Subcutaneous preadipocyte (primary cell): ENCODE data around the gene GUCA1A. TPM values are rescaled to one million over a fixed set of nuclear protein-coding genes. Genes with fewer than 3 reads are reported as not detected.

ENCODE experiments used
- total RNA-seq: library from RNA; depleted of rRNA; stranded (reverse); fragments of >200 nt; gene quantifications from 2 replicates; pipeline ENCODE4 v1.2.3, GENCODE V29; 2012

The GUCA1A gene
- not detected in 2 replicates for total RNA-seq

GRCh38 chr6:42173101-42173500, at the start of gene GUCA1A:
GUCA1A (plus strand) TSS chr6:42173364; CDS start chr6:42173614, 250 bp downstream.

GRCh38 chr6:42142118-42142835, 30.9 kb upstream of the GUCA1A start, which contains the start of gene C6orf132:
C6orf132 (minus strand) TSS chr6:42142620; CDS start chr6:42142444, 176 bp downstream.

GRCh38 chr6:42217519-42218367, 44.6 kb downstream of the GUCA1A start, which contains the start of gene MRPS10:
MRPS10 (minus strand) TSS chr6:42217861; CDS start chr6:42217849, 12 bp downstream.

Other genes starting within 250 kb of the GUCA1A start
- gene CCND3, start 231.6 kb upstream of the GUCA1A start, total RNA-seq = 38.6 and 50.2 TPM in 2 replicates
- gene TAF8, start 122.8 kb upstream of the GUCA1A start, total RNA-seq = 20.2 and 20.9 TPM in 2 replicates
- 4.5 and 5.5 TPM in 2 replicates for gene C6orf132, start 30.7 kb upstream of the GUCA1A start, total RNA-seq
- 0.20 and 0.73 TPM in 2 replicates for gene GUCA1B, start 21.6 kb downstream of the GUCA1A start, total RNA-seq
- gene MRPS10, start 44.5 kb downstream of the GUCA1A start, total RNA-seq = 39.7 and 64.1 TPM in 2 replicates